ENCODE data around the gene DGKG.

DGKG gene

GRCh38 chr3:186320862-186321568, 41.0 kb downstream of the DGKG start:
- Mint-ChIP-seq H3K4me1 (no peaks in the 10 kb centered on the region), H3K27me3 (ENCODE audit: low read depth) (peaks cover 9% of the 10 kb centered on the region), H3K4me3 (no peak overlapping the region), H3K36me3 (ENCODE audit: low read depth) (no peaks in the 10 kb centered on the region), H3K27ac (no peak overlapping the region), H3K9me3 (no peaks in the 10 kb centered on the region)
- no peak for TF ChIP-seq CTCF (IDR thresholded peaks at IDR 0.05; ENCODE audit: unreplicated experiment in 3 of 3)

DNA sequence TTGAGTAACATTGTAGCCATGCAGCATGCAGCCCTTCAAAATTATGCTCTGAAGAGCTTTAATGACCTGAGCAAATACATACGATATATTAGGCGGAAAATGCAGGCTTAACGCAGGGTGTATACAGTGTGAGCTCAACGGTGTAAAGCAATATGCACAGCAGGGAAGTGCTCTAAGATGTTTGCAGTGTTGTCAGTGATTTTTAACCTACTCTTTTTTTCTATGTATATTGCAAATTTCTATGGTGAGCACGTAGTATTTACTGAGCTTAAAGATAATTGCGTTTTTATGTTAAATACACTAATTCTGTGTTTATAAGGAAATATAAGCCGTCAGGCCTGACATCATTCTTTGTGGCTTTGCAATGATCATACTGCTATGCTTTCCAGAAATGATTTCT, 42.1 kb downstream of the DGKG start:
- Mint-ChIP-seq H3K4me1 (no peaks in the 10 kb centered on the region), H3K27me3 (ENCODE audit: low read depth) (peaks cover 6% of the 10 kb centered on the region), H3K36me3 (ENCODE audit: low read depth) (no peaks in the 10 kb centered on the region), H3K9me3 (no peaks in the 10 kb centered on the region), H3K4me3 (no peak overlapping the region), H3K27ac (no peak overlapping the region)
- no peak for TF ChIP-seq CTCF (IDR thresholded peaks at IDR 0.05; ENCODE audit: unreplicated experiment in 3 of 3)

DNA sequence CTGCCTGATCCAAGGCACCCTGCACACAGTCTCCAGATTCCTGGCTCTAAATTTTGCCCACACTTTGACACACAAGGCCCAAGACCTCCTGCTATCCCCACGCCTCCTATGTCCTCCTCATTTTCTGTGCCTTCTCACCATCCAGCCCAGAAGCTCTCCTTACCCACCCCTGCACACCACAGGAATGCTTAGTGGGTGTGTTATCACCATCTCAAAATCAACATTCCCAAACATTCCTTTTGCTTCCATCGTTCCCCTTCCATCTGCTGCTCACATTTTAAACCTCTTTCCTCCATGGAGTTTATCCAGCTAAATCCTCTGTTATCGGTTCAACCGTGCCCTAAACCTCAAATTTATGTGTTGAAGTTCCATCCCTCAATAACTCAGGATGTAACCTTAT, 43.9 kb downstream of the DGKG start:
- no peak overlapping the region for H3K4me3 Mint-ChIP-seq
- no peak for TF ChIP-seq CTCF (IDR thresholded peaks at IDR 0.05; ENCODE audit: unreplicated experiment in 3 of 3)
- H3K4me1 Mint-ChIP-seq: no peaks in the 10 kb centered on the region
- no peaks in the 10 kb centered on the region for H3K9me3 Mint-ChIP-seq
- H3K36me3 Mint-ChIP-seq (ENCODE audit: low read depth): no peaks in the 10 kb centered on the region
- H3K27ac Mint-ChIP-seq: no peak overlapping the region
- peaks cover 6% of the 10 kb centered on the region for H3K27me3 Mint-ChIP-seq (ENCODE audit: low read depth)

DNA sequence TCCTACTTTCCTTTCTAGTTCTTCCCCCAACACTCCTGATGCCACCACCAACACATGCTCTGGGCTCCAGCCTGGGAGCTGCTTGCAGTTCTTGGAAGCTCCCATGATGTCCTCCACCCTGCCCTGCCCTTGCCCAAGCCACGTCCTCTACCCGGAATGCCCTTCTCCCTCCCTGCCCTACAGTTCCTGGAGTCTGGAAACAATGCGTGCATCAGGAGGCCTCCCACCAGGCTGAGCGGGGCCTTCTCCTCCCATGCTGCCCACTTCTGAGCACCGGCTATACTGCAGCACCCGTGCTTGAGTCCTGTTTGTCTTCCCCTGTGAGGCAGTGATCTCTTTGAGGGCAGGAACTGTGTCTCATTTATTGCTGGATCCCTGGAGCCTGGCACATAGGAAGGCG, 44.6 kb downstream of the DGKG start:
- H3K4me3 Mint-ChIP-seq: no peak overlapping the region
- no peak overlapping the region for H3K27ac Mint-ChIP-seq
- no peaks in the 10 kb centered on the region for H3K36me3 Mint-ChIP-seq (ENCODE audit: low read depth)
- H3K4me1 Mint-ChIP-seq: no peaks in the 10 kb centered on the region
- peaks cover 4% of the 10 kb centered on the region for H3K27me3 Mint-ChIP-seq (ENCODE audit: low read depth)
- H3K9me3 Mint-ChIP-seq: no peaks in the 10 kb centered on the region
- TF ChIP-seq CTCF (IDR thresholded peaks at IDR 0.05; ENCODE audit: unreplicated experiment in 3 of 3): no peak

DNA sequence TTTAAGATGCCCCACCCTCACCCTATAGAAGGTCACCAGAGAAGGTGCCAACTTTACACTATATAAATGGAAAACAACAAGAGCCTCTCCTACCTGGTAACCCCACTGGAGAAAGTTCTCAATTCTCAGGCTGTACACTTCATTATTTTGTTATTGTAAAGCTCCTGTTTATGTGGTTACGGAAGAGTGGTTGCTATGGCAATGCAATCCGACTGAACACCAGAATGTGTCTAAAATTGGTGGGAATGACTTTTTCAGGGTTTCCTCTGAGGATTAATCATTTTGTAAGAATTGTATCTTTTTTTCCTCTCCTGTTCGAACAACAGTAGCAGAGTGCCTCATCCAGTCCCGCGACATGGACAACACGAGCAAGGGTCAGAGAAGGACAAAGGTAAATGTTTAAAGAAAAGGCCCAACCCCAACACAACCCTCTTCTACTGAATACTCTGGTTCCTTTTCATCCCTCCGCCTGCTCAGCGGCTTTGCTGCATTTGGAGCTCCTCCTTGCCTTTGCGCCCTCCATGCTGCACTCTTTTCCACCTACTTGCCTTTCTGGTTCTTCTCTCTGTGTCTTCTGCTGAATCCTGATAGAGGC, 45.3 kb downstream of the DGKG start:
- Mint-ChIP-seq H3K4me1 (no peaks in the 10 kb centered on the region), H3K27ac (no peak overlapping the region), H3K27me3 (ENCODE audit: low read depth) (peaks cover 7% of the 10 kb centered on the region), H3K36me3 (ENCODE audit: low read depth) (no peaks in the 10 kb centered on the region), H3K9me3 (no peaks in the 10 kb centered on the region), H3K4me3 (no peak overlapping the region)
- TF ChIP-seq CTCF (IDR thresholded peaks at IDR 0.05; ENCODE audit: unreplicated experiment in 3 of 3): no peak

Data from nephron (organoid).